Activated CD8-positive, alpha-beta T cell treated with anti-CD3 and anti-CD28 coated beads for 36 hours (primary cell): ENCODE results near the gene FERMT1. TPM values are rescaled to one million over a fixed set of nuclear protein-coding genes. Genes with fewer than 3 reads are reported as not detected.
A peak's percentile ranks its signal among the peaks of the same experiment; 100 is the strongest.
"Not testable (repeated sequence)": the region's sequence is repeated elsewhere in the genome, so short reads cannot be mapped to it uniquely, and the experiment has no call there.

Source experiments
- ATAC-seq: fragments of 200-7000 bp; cut with Tn5 transposase; one replicate; pipeline ENCODE4 v1.10.0; 2021; ENCODE audit warnings: mild to moderate bottlenecking, moderate library complexity
- CTCF ChIA-PET: fragments of 350-600 bp; sonication (Branson Sonifier 250); formaldehyde crosslinking; loops from one replicate; lab custom pipeline; 2021; ENCODE audit warnings: antibody characterized with exemption; lab: Charles Lee
- POLR2A ChIA-PET: fragments of 350-600 bp; sonication (Branson Sonifier 250); formaldehyde crosslinking; loops from one replicate; lab custom pipeline; 2021; ENCODE audit warnings: antibody characterized with exemption; lab: Charles Lee
- DNase-seq: peaks from one replicate; pipeline ENCODE4 v3.0.0-alpha.2; 2020
- H3K27ac Mint-ChIP-seq: one replicate; pipeline ENCODE4 v1.8.0; 2021; ENCODE audit warnings: mild to moderate bottlenecking, mixed read lengths
- H3K27me3 Mint-ChIP-seq: one replicate; pipeline ENCODE4 v1.8.0; 2021; ENCODE audit warnings: mixed read lengths
- H3K36me3 Mint-ChIP-seq: one replicate; pipeline ENCODE4 v1.8.0; 2021; ENCODE audit warnings: low read depth, mixed read lengths
- H3K4me1 Mint-ChIP-seq: one replicate; pipeline ENCODE4 v1.8.0; 2021; ENCODE audit warnings: low read depth, mixed read lengths
- H3K4me3 Mint-ChIP-seq: one replicate; pipeline ENCODE4 v1.8.0; 2021; ENCODE audit warnings: mild to moderate bottlenecking, moderate library complexity, mixed read lengths
- H3K9me3 Mint-ChIP-seq: one replicate; pipeline ENCODE4 v1.8.0; 2021; ENCODE audit warnings: mixed read lengths
- CTCF ChIP-seq: fragments of 200-600 bp; IDR thresholded peaks from one replicate; pipeline ENCODE4 v1.8.0; 2022; ENCODE audit warnings: antibody characterized with exemption, mild to moderate bottlenecking
- intact Hi-C: fragments of 100-400 bp; cut with micrococcal nuclease; formaldehyde crosslinking; loops from one replicate; pipeline ENCODE4 v1.10.0; 2022
- total RNA-seq, 2 experiments: library from RNA; stranded (reverse); gene quantifications; one replicate each; pipeline ENCODE4 v1.2.3, GENCODE V29; 2021

The FERMT1 gene
- total RNA-seq, 2 experiments from 2014 or later = 0.09 to 0.52 TPM

DNA sequence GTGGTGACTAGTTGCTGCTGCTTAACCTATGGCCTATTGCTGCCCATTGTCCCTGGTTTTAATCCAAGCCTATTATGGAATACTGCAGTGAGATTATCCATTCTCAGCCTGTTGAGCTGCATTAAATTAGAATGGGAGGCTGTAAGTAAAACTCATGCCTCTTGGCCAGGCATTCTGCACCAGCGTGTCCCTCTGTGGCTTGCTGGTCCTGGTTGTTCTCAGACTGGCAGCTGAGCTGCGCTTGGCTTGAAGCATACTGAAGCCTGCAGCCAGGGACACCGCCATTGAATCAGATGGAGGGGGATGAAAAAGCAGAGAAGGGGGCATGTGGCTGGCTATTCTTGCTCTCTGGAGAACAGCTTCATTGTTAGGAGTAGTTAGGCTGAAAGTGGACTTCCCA, 84.6 kb downstream of the FERMT1 start:
- intact Hi-C loops = no loop called here
- CTCF ChIA-PET = interaction anchor here (0.8 to 2.5 kb wide), 3 partner anchors 9 to 250 kb away, joined by 3 to 9 read pairs (median 4); no protein-coding TSS in a partner anchor
- no peak overlapping the region for H3K27ac Mint-ChIP-seq

GRCh38 chr20:6037082-6037481, 85.7 kb downstream of the FERMT1 start:
- H3K4me3 Mint-ChIP-seq = no peak overlapping the region
- no peaks in the 10 kb centered on the region for H3K27me3 Mint-ChIP-seq
- no peak for ATAC-seq
- intact Hi-C loops = no loop called here
- no peak for TF ChIP-seq CTCF
- ChIA-PET CTCF (interaction anchor here (2.5 kb wide), 1 partner anchor 8 kb away, joined by 9 read pairs; no protein-coding TSS in a partner anchor), POLR2A (no interaction called here)
- H3K4me1 Mint-ChIP-seq = peaks cover 6% of the 10 kb centered on the region
- peaks cover 50% of the 10 kb centered on the region for H3K36me3 Mint-ChIP-seq
- H3K9me3 Mint-ChIP-seq = no peaks in the 10 kb centered on the region
- no peak for DNase-seq
- H3K27ac Mint-ChIP-seq = no peak overlapping the region

More for the DNA sequence above, 84.6 kb downstream of the FERMT1 start:
- TF ChIP-seq CTCF = no peak
- Mint-ChIP-seq H3K36me3 (peaks cover 50% of the 10 kb centered on the region), H3K27me3 (no peaks in the 10 kb centered on the region), H3K4me1 (peaks cover 6% of the 10 kb centered on the region), H3K4me3 (no peak overlapping the region), H3K9me3 (no peaks in the 10 kb centered on the region)
- DNase-seq (no peak), ATAC-seq (no peak)
- POLR2A ChIA-PET = no interaction called here

- Mint-ChIP-seq H3K4me1 (peaks cover 8% of the 10 kb centered on the region), H3K4me3 (no peak overlapping the region), H3K36me3 (peaks cover 47% of the 10 kb centered on the region), H3K27me3 (no peaks in the 10 kb centered on the region), H3K27ac (no peak overlapping the region), H3K9me3 (no peaks in the 10 kb centered on the region)
- ATAC-seq = no peak
- intact Hi-C loops = no loop called here
- ChIA-PET POLR2A (no interaction called here), CTCF (interaction anchor here (0.6 kb wide), 1 partner anchor 33 kb away, joined by 3 read pairs; no protein-coding TSS in a partner anchor)
- DNase-seq = no peak
- no peak for TF ChIP-seq CTCF
Observed at GRCh38 chr20:6036213-6036612, 86.6 kb downstream of the FERMT1 start.

DNA sequence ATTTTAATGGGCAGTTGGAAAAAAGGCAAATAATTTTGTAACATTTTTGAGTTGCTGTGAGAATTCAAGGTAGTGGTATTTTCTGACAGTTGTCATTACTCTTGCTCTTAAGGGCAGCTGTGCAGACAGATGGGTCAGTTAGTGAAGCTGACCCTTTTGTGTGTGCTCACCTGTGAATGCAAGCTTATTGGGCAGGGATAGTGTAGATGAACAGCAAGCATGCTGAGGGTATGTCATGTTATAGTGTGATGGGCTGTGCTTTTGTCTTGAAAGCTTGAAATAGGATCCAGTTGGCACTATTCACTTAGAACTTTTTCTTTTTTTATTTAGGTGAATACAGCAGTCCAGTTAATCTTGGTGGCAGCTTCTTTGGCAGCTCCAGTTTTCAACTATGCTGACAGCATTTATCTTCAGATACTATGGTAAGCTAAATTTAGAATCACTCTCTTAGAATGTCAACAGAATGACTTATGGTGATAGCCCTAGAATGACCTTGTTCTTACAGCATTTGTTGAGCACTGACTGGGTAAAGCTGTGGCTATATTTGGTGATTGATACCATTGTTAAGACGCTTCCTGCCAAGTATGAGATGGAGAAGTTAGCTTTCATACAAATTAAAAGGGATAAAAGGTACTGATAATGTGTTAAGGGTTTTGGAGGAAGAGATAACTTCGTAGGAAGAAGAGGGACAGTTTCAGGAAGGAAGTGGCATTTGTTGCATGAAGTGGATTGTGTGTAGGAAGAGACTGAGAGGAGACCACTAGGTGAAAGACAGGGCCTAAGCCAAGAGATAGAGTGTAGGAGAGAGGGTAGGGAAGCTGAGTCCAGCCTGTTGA, 88.5 kb downstream of the FERMT1 start:
- peaks cover 18% of the 10 kb centered on the region for H3K4me1 Mint-ChIP-seq
- POLR2A ChIA-PET = no interaction called here
- peaks cover 35% of the 10 kb centered on the region for H3K36me3 Mint-ChIP-seq
- no peak for TF ChIP-seq CTCF
- no peaks in the 10 kb centered on the region for H3K27me3 Mint-ChIP-seq
- intact Hi-C loops = no loop called here
- DNase-seq = no peak
- CTCF ChIA-PET = no interaction called here
- peak overlapping the region; percentile 62 for H3K27ac Mint-ChIP-seq
- no peaks in the 10 kb centered on the region for H3K9me3 Mint-ChIP-seq
- ATAC-seq = no peak
- no peak overlapping the region for H3K4me3 Mint-ChIP-seq

- H3K36me3 Mint-ChIP-seq = peaks cover 35% of the 10 kb centered on the region
- CTCF ChIA-PET, ATAC-seq, intact Hi-C loops, H3K4me3 Mint-ChIP-seq, H3K27me3 Mint-ChIP-seq, DNase-seq, H3K9me3 Mint-ChIP-seq: not testable (repeated sequence)
- peaks cover 25% of the 10 kb centered on the region for H3K4me1 Mint-ChIP-seq
- H3K27ac Mint-ChIP-seq = peak overlapping the region; percentile 42
- POLR2A ChIA-PET = interaction anchor here (0.6 kb wide), 1 partner anchor 124 kb away, joined by 3 read pairs; no protein-coding TSS in a partner anchor
Observed at GRCh38 chr20:6032907-6033306, 89.9 kb downstream of the FERMT1 start.
